K562 (cell line): ENCODE measurements around the gene EXOC6. TPM values are rescaled to one million over a fixed set of nuclear protein-coding genes. Genes with fewer than 3 reads are reported as not detected.

Experiments used
- BCOR ChIP-seq: fragments of 450-650 bp; IDR thresholded peaks from 2 replicates; pipeline ENCODE4 v1.6.1; 2016
- CBX1 ChIP-seq: sonication (generic); IDR thresholded peaks from 2 replicates; pipeline ENCODE4 v1.6.1; 2016; ENCODE audit warnings: antibody characterized with exemption, low read depth, mild to moderate bottlenecking
- DNMT1 ChIP-seq: fragments of 450-650 bp; IDR thresholded peaks from 2 replicates; pipeline ENCODE4 v1.6.1; 2016; ENCODE audit warnings: antibody characterized with exemption, mild to moderate bottlenecking
- ELF1 ChIP-seq: fragments of 200-800 bp; sonication (Bioruptor generic); IDR thresholded peaks from 2 replicates; pipeline ENCODE4 v1.6.1; 2016; ENCODE audit warnings: missing genetic modification characterization, missing compliant biosample characterization
- ETV6 ChIP-seq, 3 experiments: fragments of 150-350 bp in 1 of 3; sonication (generic) in 1 of 3; formaldehyde crosslinking in 1 of 3; IDR thresholded peaks; 2 replicates each; pipeline versions ENCODE4 v1.6.1 to v1.8.0; 2014 to 2022; ENCODE audit warnings: borderline replicate concordance in 2 of 3, low read depth in 2 of 3, antibody characterized with exemption in 1 of 3, low read length in 1 of 3, mild to moderate bottlenecking in 1 of 3, missing genetic modification reagents in 1 of 3
- EZH2 ChIP-seq: IDR thresholded peaks from 2 replicates; pipeline ENCODE4 v1.6.1; 2012; ENCODE audit warnings: low read depth, mild to moderate bottlenecking, inconsistent platforms, low read length, borderline replicate concordance
- FIP1L1 ChIP-seq: fragments of 200-400 bp; formaldehyde crosslinking; IDR thresholded peaks from 2 replicates; pipeline ENCODE4 v1.6.1; 2018; ENCODE audit warnings: mild to moderate bottlenecking, low read depth, low read length; ENCODE audit not compliant: poor library complexity, severe bottlenecking
- GATAD2A ChIP-seq: fragments of 450-650 bp; IDR thresholded peaks from 2 replicates; pipeline ENCODE4 v1.6.1; 2017
- HDAC3 ChIP-seq: fragments of 450-650 bp; IDR thresholded peaks from 2 replicates; pipeline ENCODE4 v1.6.1; 2018; ENCODE audit warnings: borderline replicate concordance, mild to moderate bottlenecking, moderate library complexity; ENCODE audit not compliant: partially characterized antibody
- KDM1A ChIP-seq, 2 experiments: fragments of 450-650 bp; IDR thresholded peaks; 2 replicates each; pipeline ENCODE4 v1.6.1; 2016; ENCODE audit warnings: mild to moderate bottlenecking in 2 of 2
- LARP7 ChIP-seq: fragments of 450-650 bp; IDR thresholded peaks from 2 replicates; pipeline ENCODE4 v1.6.1; 2016
- MYC ChIP-seq, 2 experiments: fragments of 250-450 bp in 1 of 2; sonication (Bioruptor Pico) in 1 of 2; IDR thresholded peaks; 2 replicates each; pipeline versions ENCODE4 v1.5.1 to v1.6.1; 2012 to 2021; ENCODE audit warnings: low read depth in 2 of 2, borderline replicate concordance in 1 of 2, improper control_type of control experiment in 1 of 2, low read length in 1 of 2, mild to moderate bottlenecking in 1 of 2, moderate library complexity in 1 of 2
- NFIC ChIP-seq: fragments of 450-650 bp; IDR thresholded peaks from 2 replicates; pipeline ENCODE4 v1.6.1; 2017; ENCODE audit warnings: mild to moderate bottlenecking, inconsistent platforms
- PPARD ChIP-seq: fragments of 250-450 bp; sonication (Bioruptor Pico); IDR thresholded peaks from 2 replicates; pipeline ENCODE4 v1.8.0; 2022; ENCODE audit warnings: inconsistent platforms, mild to moderate bottlenecking, moderate library complexity
- ZFP1 ChIP-seq: fragments of 450-650 bp; formaldehyde crosslinking; IDR thresholded peaks from 2 replicates; pipeline ENCODE4 v1.4.0; 2020; ENCODE audit warnings: mild to moderate bottlenecking, mixed read lengths
- ZNF507 ChIP-seq: conservative IDR thresholded peaks from 2 replicates; pipeline ENCODE4 v1.6.1; 2017; ENCODE audit warnings: missing genetic modification characterization, missing compliant biosample characterization
- ZNF785 ChIP-seq: fragments of 250-450 bp; sonication (Bioruptor Pico); IDR thresholded peaks from 2 replicates; pipeline ENCODE4 v1.4.0; 2020; ENCODE audit warnings: mild to moderate bottlenecking
- ZSCAN29 ChIP-seq: fragments of 450-650 bp; IDR thresholded peaks from 2 replicates; pipeline ENCODE4 v1.6.1; 2017
- ZZZ3 ChIP-seq: fragments of 450-650 bp; IDR thresholded peaks from 2 replicates; pipeline ENCODE4 v1.6.1; 2016; ENCODE audit warnings: antibody characterized with exemption, mild to moderate bottlenecking, moderate library complexity
- polyA plus RNA-seq, 8 experiments: library from polyadenylated mRNA; depleted of rRNA in 4 of 8; stranded (reverse) in 5 of 8; unstranded in 3 of 8; fragments of >200 nt; fragmentation: Nextera tagmentation in 2 of 8; fragmentation: Illumina TruSeq in 1 of 8; extraction: Ambion mirVana in 2 of 8; extraction: Trizol in 1 of 8; gene quantifications; 2 replicates each; pipeline versions ENCODE4 v1.2.1 to v1.2.3, GENCODE V29; 2011 to 2014; ENCODE audit warnings: inconsistent platforms in 1 of 8, missing spikeins in 1 of 8
- total RNA-seq, 7 experiments: library from RNA; depleted of rRNA in 6 of 7; stranded (reverse); fragments of >200 nt in 6 of 7; fragmentation: Illumina TruSeq in 2 of 7; extraction: Trizol in 2 of 7; gene quantifications; 2 replicates each; pipeline versions ENCODE4 v1.2.1 to v1.2.3, GENCODE V29; 2011 to 2021; ENCODE audit warnings: low replicate concordance in 1 of 7
- TF ChIP-seq, protein P1 (sequence below): IDR thresholded peaks from 2 replicates; pipeline ENCODE4 v1.6.1; 2016; ENCODE audit warnings: missing genetic modification characterization, missing compliant biosample characterization
- TF ChIP-seq, protein P2 (sequence below): fragments of 250-450 bp; sonication (Bioruptor Pico); IDR thresholded peaks from 2 replicates; pipeline ENCODE4 v1.5.0; 2021; ENCODE audit warnings: mild to moderate bottlenecking, borderline replicate concordance
- TF ChIP-seq, protein P3 (sequence below): fragments of 250-450 bp; sonication (Bioruptor Pico); IDR thresholded peaks from 2 replicates; pipeline ENCODE4 v1.5.0; 2022; ENCODE audit warnings: mild to moderate bottlenecking

The EXOC6 gene
- total and polyA plus RNA-seq, 9 of the 15 experiments (the other 6 are each of a cell fraction or from before 2014, with no cell fraction given) = 13.9 to 42.8 (median 24.9) TPM

GRCh38 chr10:92829042-92829785 is 19.1 kb upstream of the EXOC6 start (continued):
- TF ChIP-seq, protein P1, sequence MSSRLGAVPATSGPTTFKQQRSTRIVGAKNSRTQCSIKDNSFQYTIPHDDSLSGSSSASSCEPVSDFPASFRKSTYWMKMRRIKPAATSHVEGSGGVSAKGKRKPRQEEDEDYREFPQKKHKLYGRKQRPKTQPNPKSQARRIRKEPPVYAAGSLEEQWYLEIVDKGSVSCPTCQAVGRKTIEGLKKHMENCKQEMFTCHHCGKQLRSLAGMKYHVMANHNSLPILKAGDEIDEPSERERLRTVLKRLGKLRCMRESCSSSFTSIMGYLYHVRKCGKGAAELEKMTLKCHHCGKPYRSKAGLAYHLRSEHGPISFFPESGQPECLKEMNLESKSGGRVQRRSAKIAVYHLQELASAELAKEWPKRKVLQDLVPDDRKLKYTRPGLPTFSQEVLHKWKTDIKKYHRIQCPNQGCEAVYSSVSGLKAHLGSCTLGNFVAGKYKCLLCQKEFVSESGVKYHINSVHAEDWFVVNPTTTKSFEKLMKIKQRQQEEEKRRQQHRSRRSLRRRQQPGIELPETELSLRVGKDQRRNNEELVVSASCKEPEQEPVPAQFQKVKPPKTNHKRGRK = no peak
- no peak for TF ChIP-seq ZNF507 (tag)
- TF ChIP-seq ZNF785 (CRISPR knock-in tag) = no peak
- peak; percentile 59; the same call in 1 of the 2 replicates for TF ChIP-seq NFIC
- TF ChIP-seq, protein P2, sequence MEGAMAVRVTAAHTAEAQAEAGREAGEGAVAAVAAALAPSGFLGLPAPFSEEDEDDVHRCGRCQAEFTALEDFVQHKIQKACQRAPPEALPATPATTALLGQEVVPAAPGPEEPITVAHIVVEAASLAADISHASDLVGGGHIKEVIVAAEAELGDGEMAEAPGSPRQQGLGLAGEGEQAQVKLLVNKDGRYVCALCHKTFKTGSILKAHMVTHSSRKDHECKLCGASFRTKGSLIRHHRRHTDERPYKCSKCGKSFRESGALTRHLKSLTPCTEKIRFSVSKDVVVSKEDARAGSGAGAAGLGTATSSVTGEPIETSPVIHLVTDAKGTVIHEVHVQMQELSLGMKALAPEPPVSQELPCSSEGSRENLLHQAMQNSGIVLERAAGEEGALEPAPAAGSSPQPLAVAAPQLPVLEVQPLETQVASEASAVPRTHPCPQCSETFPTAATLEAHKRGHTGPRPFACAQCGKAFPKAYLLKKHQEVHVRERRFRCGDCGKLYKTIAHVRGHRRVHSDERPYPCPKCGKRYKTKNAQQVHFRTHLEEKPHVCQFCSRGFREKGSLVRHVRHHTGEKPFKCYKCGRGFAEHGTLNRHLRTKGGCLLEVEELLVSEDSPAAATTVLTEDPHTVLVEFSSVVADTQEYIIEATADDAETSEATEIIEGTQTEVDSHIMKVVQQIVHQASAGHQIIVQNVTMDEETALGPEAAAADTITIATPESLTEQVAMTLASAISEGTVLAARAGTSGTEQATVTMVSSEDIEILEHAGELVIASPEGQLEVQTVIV (CRISPR knock-in tag) = no peak
- TF ChIP-seq, protein P3, sequence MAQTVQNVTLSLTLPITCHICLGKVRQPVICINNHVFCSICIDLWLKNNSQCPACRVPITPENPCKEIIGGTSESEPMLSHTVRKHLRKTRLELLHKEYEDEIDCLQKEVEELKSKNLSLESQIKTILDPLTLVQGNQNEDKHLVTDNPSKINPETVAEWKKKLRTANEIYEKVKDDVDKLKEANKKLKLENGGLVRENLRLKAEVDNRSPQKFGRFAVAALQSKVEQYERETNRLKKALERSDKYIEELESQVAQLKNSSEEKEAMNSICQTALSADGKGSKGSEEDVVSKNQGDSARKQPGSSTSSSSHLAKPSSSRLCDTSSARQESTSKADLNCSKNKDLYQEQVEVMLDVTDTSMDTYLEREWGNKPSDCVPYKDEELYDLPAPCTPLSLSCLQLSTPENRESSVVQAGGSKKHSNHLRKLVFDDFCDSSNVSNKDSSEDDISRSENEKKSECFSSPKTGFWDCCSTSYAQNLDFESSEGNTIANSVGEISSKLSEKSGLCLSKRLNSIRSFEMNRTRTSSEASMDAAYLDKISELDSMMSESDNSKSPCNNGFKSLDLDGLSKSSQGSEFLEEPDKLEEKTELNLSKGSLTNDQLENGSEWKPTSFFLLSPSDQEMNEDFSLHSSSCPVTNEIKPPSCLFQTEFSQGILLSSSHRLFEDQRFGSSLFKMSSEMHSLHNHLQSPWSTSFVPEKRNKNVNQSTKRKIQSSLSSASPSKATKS = no peak
- TF ChIP-seq GATAD2A = no peak
- TF ChIP-seq ZZZ3 = no peak
- no peak for TF ChIP-seq FIP1L1
- no peak for TF ChIP-seq LARP7
- TF ChIP-seq MYC (IDR thresholded peaks at IDR 0.05; ENCODE audit: low read depth, low read length) = peak; percentile 91
- 0 out of 2 replicates have a peak, but pooled peaks have one; percentile 26 for TF ChIP-seq MYC (CRISPR knock-in tag; IDR thresholded peaks at IDR 0.05; ENCODE audit: borderline replicate concordance, low read depth)
- TF ChIP-seq ELF1 (tag) = no peak; the same call in 1 of the 2 replicates
- TF ChIP-seq ZFP1 (CRISPR knock-in tag) = no peak
- TF ChIP-seq ZSCAN29 = no peak
- TF ChIP-seq KDM1A (IDR thresholded peaks at IDR 0.05) = no peak
- 0 out of 2 replicates have a peak, but pooled peaks have one; percentile 70 for TF ChIP-seq DNMT1
- TF ChIP-seq PPARD = no peak
- no peak for TF ChIP-seq HDAC3
- no peak for TF ChIP-seq ETV6 (IDR thresholded peaks at IDR 0.05; ENCODE audit: borderline replicate concordance in 1 of 2, low read depth in 2 of 2, low read length in 1 of 2)
- no peak for TF ChIP-seq ETV6 (CRISPR knock-in tag; IDR thresholded peaks at IDR 0.05; ENCODE audit: borderline replicate concordance)
- peak; percentile 92 for TF ChIP-seq CBX1
- TF ChIP-seq EZH2 = no peak
- TF ChIP-seq BCOR = no peak
